ENCODE data around the gene GADD45B.
"Not testable (repeated sequence)": the region's sequence is repeated elsewhere in the genome, so short reads cannot be mapped to it uniquely, and the experiment has no call there.

GADD45B gene

DNA sequence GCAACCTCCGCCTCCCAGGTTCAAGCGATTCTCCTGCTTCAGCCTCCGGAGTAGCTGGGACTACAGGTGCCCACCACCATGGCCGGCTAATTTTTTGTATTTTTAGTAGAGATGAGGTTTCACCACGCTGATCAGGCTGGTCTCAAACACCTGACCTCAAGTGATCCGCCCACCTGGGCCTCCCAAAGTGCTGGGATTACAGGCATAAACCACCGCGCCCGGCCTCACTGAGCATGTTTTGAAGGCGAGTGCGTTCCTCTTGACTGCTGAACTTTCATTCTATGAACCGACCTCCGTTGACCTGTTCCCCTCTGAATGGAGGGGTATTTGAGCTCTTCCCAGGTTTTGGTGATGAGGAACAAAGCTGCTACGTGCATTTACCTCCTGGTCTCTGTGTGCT, 17.5 kb downstream of the GADD45B start:
- peaks cover 26% of the 10 kb centered on the region for H3K27me3 ChIP-seq (ENCODE audit: control insufficient read depth, insufficient read depth, low read length)
- H3K4me3 ChIP-seq (ENCODE audit: low read depth, low read length); H3K4me1 ChIP-seq (ENCODE audit: control insufficient read depth, insufficient read depth, low read length); H3K36me3 ChIP-seq (ENCODE audit: control insufficient read depth, insufficient read depth, low read length); H3K27ac ChIP-seq (ENCODE audit: low read depth, low read length); H3K9me3 ChIP-seq (ENCODE audit: control insufficient read depth, insufficient read depth, low read depth, low read length): not testable (repeated sequence)
- H3K9ac ChIP-seq (ENCODE audit: low read length): peak overlapping the region; percentile 40

DNA sequence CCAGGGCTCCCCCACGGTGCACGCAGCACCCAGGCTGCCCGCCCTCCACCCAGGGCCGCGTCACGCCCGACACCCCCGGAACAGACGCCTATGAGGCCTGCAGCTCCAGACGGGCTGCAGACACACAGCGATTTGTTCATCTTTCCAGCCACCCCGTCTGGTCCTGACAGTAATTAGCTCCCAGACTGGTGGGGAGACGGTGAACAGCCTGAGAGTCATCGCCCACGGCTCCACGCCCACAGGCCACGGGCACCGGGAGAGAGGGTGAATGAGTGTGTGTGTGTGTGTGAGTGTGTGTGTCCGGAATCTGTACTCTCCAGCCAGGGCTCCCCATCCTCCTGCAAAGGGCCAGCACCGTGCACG, 18.1 kb downstream of the GADD45B start:
- peaks cover 2% of the 10 kb centered on the region; the same call in 1 of the 2 replicates for H3K9me3 ChIP-seq (ENCODE audit: control insufficient read depth, insufficient read depth, low read depth, low read length)
- peak overlapping the region; percentile 64 for H3K9ac ChIP-seq (ENCODE audit: low read length)
- no peak overlapping the region for H3K27ac ChIP-seq (ENCODE audit: low read depth, low read length)
- peak overlapping the region; percentile 68 for H3K4me3 ChIP-seq (ENCODE audit: low read depth, low read length)
- peaks cover 20% of the 10 kb centered on the region for H3K27me3 ChIP-seq (ENCODE audit: control insufficient read depth, insufficient read depth, low read length)
- peaks cover 12% of the 10 kb centered on the region for H3K4me1 ChIP-seq (ENCODE audit: control insufficient read depth, insufficient read depth, low read length)
- no peaks in the 10 kb centered on the region for H3K36me3 ChIP-seq (ENCODE audit: control insufficient read depth, insufficient read depth, low read length)

DNA sequence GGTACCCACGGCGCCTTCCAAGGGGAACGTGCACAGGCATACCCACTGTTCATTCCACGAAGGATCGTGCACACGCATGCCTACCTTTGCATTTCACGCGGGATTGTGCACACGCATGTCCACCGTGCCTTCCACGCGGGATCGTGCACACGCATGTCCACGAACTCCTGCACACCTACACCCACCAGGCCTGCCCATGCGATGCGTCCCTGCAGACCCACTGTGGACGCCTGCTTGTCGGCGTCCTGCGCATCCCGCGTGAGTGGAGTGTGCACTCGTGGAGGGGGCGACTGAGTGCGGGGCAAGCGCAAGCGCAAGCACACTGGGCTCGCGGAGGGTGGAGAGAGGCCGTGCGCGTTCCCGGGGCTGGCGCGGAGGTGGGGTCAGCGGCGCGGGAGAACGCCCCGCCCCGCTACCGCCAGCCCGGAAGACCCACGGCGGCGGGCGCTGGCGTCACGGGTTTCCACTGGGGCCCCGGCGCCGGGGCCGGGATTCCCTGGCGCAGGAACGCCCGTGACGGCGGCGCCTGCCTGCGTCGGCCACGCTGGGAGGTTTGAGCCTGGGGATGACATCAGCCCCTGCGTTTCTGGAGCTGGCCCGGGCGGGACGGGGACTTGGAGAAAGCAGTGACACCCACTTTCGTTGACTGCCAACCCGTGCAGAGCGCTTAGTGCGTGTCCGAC, 18.7 kb downstream of the GADD45B start:
- H3K27ac ChIP-seq (ENCODE audit: low read depth, low read length): no peak overlapping the region; the same call in 1 of the 2 replicates
- no peaks in the 10 kb centered on the region for H3K36me3 ChIP-seq (ENCODE audit: control insufficient read depth, insufficient read depth, low read length)
- peaks cover 16% of the 10 kb centered on the region for H3K27me3 ChIP-seq (ENCODE audit: control insufficient read depth, insufficient read depth, low read length)
- peaks cover 2% of the 10 kb centered on the region; the same call in 1 of the 2 replicates for H3K9me3 ChIP-seq (ENCODE audit: control insufficient read depth, insufficient read depth, low read depth, low read length)
- H3K4me1 ChIP-seq (ENCODE audit: control insufficient read depth, insufficient read depth, low read length): peaks cover 14% of the 10 kb centered on the region
- H3K4me3 ChIP-seq (ENCODE audit: low read depth, low read length): peak overlapping the region; percentile 68
- peak overlapping the region; percentile 69 for H3K9ac ChIP-seq (ENCODE audit: low read length)

DNA sequence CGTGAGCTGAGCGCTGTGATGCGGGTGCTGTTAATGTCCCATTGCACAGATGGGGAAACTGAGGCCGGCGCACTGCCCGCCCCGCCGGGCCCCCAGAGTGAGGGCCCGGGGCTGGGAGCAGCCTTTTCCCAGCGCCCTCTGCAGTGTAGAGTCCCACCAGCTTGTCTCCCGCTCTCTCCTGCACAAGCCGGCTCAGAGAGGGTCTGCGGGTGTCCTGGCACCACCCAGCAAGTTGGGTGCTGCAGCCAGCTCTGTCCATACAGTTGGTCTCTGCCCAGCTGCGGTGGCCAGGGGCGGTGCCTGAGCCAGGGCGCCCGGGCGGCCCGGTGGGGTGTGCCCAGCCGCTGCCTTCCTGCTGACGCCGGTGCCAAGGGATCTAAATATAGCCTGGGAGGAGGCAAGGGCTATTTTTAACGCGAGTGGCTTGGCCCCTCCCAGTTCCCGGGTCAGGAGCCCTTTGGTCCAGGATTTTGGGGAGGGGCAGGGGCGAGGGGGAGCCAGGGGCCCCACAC, 19.3 kb downstream of the GADD45B start:
- Histone ChIP-seq H3K9ac (ENCODE audit: low read length) (peak overlapping the region; percentile 69), H3K4me3 (ENCODE audit: low read depth, low read length) (peak overlapping the region; percentile 68), H3K27me3 (ENCODE audit: control insufficient read depth, insufficient read depth, low read length) (peaks cover 12% of the 10 kb centered on the region), H3K9me3 (ENCODE audit: control insufficient read depth, insufficient read depth, low read depth, low read length) (peaks cover 2% of the 10 kb centered on the region; the same call in 1 of the 2 replicates), H3K27ac (ENCODE audit: low read depth, low read length) (no peak overlapping the region; the same call in 1 of the 2 replicates), H3K36me3 (ENCODE audit: control insufficient read depth, insufficient read depth, low read length) (no peaks in the 10 kb centered on the region), H3K4me1 (ENCODE audit: control insufficient read depth, insufficient read depth, low read length) (peaks cover 19% of the 10 kb centered on the region)

DNA sequence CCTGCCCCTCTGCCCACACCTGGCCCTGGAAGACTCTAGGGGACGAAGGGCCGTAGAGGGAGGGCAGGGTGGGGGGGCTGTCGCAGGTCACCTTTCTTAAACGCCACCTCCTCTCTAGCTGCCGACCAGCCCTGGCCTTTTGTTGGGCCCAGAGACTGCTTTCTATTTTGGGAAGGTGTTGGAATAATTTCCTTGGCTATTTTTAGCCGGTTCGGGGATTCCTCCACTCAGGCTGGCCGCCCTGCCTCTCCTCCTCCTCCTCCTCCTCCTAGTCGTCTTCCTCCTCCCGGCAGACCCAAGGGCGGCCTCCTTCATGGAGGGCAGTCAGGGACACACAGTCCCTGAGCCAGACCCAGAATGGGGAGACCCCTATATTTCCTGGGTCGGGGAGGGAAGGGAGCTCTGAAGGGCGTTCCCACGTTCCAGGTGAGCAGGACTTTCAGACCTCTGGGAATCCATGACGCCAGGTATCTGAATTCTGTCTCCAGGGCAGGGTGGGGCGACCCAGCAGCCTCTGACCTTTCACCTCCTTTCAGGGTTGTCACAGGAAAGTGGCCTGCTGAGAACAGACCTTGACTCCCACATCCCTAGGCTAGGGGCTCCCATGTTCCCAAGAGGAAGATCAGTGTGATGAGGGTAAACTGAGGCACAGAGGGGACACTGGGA, 19.9 kb downstream of the GADD45B start:
- Histone ChIP-seq H3K9me3 (ENCODE audit: control insufficient read depth, insufficient read depth, low read depth, low read length) (peaks cover 2% of the 10 kb centered on the region; the same call in 1 of the 2 replicates), H3K36me3 (ENCODE audit: control insufficient read depth, insufficient read depth, low read length) (no peaks in the 10 kb centered on the region), H3K4me3 (ENCODE audit: low read depth, low read length) (0 out of 2 replicates have a peak overlapping the region, but pooled peaks have one; percentile 68), H3K4me1 (ENCODE audit: control insufficient read depth, insufficient read depth, low read length) (peaks cover 19% of the 10 kb centered on the region), H3K27ac (ENCODE audit: low read depth, low read length) (no peak overlapping the region), H3K27me3 (ENCODE audit: control insufficient read depth, insufficient read depth, low read length) (peaks cover 10% of the 10 kb centered on the region), H3K9ac (ENCODE audit: low read length) (no peak overlapping the region)

DNA sequence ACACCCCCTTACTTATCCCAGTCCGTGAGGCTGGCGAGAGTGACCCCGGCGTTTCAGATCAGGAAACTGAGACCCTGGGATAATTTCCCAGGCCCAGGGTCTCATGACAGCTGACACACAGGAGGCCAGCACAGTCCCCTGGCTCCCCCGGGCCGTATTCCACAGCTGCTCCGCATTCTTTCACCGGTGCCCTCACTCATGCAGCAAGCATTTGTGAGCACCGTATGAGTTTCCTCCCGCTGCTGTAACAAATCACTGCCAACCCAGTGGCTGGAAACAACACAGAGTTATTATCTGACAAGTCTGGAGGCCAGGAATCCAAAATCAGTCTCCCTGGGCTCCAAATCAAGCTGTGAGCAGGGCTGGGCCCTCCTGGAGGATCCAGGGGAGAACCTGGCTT, 21.3 kb downstream of the GADD45B start:
- H3K4me3 ChIP-seq (ENCODE audit: low read depth, low read length): no peak overlapping the region
- no peak overlapping the region for H3K27ac ChIP-seq (ENCODE audit: low read depth, low read length)
- H3K4me1 ChIP-seq (ENCODE audit: control insufficient read depth, insufficient read depth, low read length): peaks cover 19% of the 10 kb centered on the region
- H3K27me3 ChIP-seq (ENCODE audit: control insufficient read depth, insufficient read depth, low read length): peaks cover 6% of the 10 kb centered on the region
- no peaks in the 10 kb centered on the region for H3K36me3 ChIP-seq (ENCODE audit: control insufficient read depth, insufficient read depth, low read length)
- no peak overlapping the region for H3K9ac ChIP-seq (ENCODE audit: low read length)
- peaks cover 2% of the 10 kb centered on the region; the same call in 1 of the 2 replicates for H3K9me3 ChIP-seq (ENCODE audit: control insufficient read depth, insufficient read depth, low read depth, low read length)

DNA sequence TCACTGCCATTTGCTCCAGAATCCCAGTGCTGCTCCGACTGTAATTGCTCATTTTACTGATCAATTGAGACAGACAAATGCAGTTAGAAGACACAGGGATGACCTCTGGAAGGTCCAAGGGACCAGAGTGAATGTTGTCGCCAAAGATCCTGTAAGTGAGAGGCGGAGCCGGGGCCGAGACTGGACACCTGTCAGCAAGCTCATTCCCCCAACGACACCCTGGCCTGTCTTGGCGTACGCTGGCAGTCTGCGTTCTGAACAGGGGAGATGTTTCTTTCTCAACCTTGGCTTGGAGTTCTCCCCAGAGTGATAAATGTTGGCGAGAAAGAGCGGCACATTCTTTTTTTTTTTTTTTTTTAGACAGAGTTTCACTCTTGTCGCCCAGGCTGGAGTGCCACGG, 24.2 kb downstream of the GADD45B start:
- H3K4me1 ChIP-seq (ENCODE audit: control insufficient read depth, insufficient read depth, low read length): peaks cover 23% of the 10 kb centered on the region; the same call in 1 of the 2 replicates
- H3K27ac ChIP-seq (ENCODE audit: low read depth, low read length): no peak overlapping the region
- H3K4me3 ChIP-seq (ENCODE audit: low read depth, low read length): no peak overlapping the region
- no peaks in the 10 kb centered on the region for H3K27me3 ChIP-seq (ENCODE audit: control insufficient read depth, insufficient read depth, low read length)
- H3K9ac ChIP-seq (ENCODE audit: low read length): no peak overlapping the region
- peaks cover 2% of the 10 kb centered on the region; the same call in 1 of the 2 replicates for H3K9me3 ChIP-seq (ENCODE audit: control insufficient read depth, insufficient read depth, low read depth, low read length)
- no peaks in the 10 kb centered on the region for H3K36me3 ChIP-seq (ENCODE audit: control insufficient read depth, insufficient read depth, low read length)

DNA sequence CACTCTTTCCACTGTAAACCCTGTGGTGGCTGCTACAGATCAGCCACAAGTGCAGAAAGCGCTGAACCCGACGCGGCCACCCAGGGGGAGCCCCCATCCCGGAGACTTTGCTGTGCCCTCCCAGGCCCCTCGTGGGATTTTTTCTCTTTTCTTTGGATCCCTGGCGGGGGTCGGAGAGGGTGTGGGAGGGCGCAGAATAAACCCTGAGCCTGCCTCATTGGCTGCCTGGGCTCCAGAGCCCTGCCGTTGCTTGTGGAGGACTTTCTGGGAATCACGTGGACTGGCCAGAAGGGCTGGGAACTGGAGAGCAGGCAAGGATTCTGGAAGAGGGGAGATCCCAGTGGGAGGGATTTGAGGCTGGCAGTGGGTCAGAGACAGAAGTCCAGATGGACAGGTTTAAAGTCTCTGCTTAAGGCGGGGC, 24.9 kb downstream of the GADD45B start:
- H3K27ac ChIP-seq (ENCODE audit: low read depth, low read length): no peak overlapping the region
- H3K36me3 ChIP-seq (ENCODE audit: control insufficient read depth, insufficient read depth, low read length): no peaks in the 10 kb centered on the region
- H3K9ac ChIP-seq (ENCODE audit: low read length): no peak overlapping the region
- H3K9me3 ChIP-seq (ENCODE audit: control insufficient read depth, insufficient read depth, low read depth, low read length): peaks cover 2% of the 10 kb centered on the region; the same call in 1 of the 2 replicates
- peaks cover 20% of the 10 kb centered on the region; the same call in 1 of the 2 replicates for H3K4me1 ChIP-seq (ENCODE audit: control insufficient read depth, insufficient read depth, low read length)
- no peaks in the 10 kb centered on the region for H3K27me3 ChIP-seq (ENCODE audit: control insufficient read depth, insufficient read depth, low read length)
- H3K4me3 ChIP-seq (ENCODE audit: low read depth, low read length): no peak overlapping the region

DNA sequence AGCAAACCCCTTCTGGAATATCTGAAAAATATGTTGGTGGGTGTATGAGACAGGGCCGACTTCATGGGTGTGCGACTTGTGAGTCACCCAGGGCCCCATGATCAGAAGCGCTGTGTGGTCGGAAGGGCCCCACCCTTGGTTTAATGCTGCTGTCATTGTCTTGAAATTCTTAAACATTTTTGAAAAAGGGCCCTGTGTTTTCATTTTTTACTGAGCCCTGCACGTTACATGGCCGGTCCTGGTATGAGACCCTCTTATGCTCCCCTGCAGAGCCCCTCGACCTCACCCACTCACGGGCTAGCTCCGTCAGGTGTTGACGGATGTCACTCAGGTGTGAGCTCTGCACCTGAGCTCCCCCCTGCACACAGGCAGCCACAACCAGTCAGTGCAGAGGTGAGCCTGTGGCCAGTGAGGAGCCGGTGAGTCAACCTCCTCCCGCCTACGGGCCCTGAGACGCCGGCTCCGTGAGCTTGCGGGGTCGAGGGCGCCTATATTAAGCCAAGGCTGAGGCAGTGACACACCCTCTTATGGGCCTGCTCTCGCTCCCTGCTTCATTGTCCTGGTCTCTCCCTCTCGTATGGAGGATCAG, 27.7 kb downstream of the GADD45B start:
- Histone ChIP-seq H3K9ac (ENCODE audit: low read length) (no peak overlapping the region), H3K36me3 (ENCODE audit: control insufficient read depth, insufficient read depth, low read length) (no peaks in the 10 kb centered on the region), H3K9me3 (ENCODE audit: control insufficient read depth, insufficient read depth, low read depth, low read length) (no peaks in the 10 kb centered on the region), H3K27me3 (ENCODE audit: control insufficient read depth, insufficient read depth, low read length) (no peaks in the 10 kb centered on the region), H3K4me1 (ENCODE audit: control insufficient read depth, insufficient read depth, low read length) (peaks cover 21% of the 10 kb centered on the region), H3K4me3 (ENCODE audit: low read depth, low read length) (no peak overlapping the region), H3K27ac (ENCODE audit: low read depth, low read length) (no peak overlapping the region)

DNA sequence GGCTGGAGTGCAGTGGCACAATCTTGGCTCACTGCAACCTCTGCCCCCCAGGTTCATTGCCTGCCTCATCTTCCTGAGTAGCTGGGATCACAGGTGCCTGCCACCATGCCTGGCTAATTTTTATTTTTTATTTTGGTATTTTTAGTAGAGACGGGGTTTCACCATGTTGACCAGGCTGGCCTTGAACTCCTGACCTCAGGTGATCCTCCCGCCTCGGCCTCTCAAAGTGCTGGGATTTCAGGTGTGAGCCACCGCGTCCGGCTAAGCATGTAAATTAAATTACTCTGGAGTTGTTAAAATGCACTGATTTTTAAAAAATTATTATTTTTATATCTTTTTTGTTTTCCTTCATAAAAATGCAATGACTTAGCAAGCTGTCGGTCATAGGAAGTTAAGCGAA, 30.7 kb downstream of the GADD45B start:
- H3K36me3 ChIP-seq (ENCODE audit: control insufficient read depth, insufficient read depth, low read length); H3K9ac ChIP-seq (ENCODE audit: low read length); H3K4me3 ChIP-seq (ENCODE audit: low read depth, low read length); H3K27ac ChIP-seq (ENCODE audit: low read depth, low read length); H3K27me3 ChIP-seq (ENCODE audit: control insufficient read depth, insufficient read depth, low read length); H3K9me3 ChIP-seq (ENCODE audit: control insufficient read depth, insufficient read depth, low read depth, low read length): not testable (repeated sequence)
- H3K4me1 ChIP-seq (ENCODE audit: control insufficient read depth, insufficient read depth, low read length): peaks cover 12% of the 10 kb centered on the region

DNA sequence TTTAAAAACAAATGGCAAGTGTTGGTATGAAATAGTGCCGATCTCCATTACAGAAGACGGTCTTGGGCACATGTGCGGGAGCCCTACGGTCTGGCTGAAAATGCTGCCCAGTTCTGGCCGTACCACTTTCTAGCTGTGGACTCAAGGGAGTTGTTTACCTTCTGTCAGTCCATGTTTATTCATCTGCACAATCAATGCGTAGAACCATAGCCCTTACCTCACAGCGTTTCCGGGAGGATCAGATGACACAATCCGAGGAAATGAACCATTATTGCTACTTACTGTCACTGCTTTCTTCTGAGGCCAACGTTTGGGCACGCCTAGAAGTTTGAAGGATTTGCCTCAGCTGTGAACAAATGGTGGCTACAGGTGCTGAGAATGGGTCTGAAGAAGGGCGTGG, 31.2 kb downstream of the GADD45B start:
- Histone ChIP-seq H3K36me3 (ENCODE audit: control insufficient read depth, insufficient read depth, low read length) (no peaks in the 10 kb centered on the region), H3K4me1 (ENCODE audit: control insufficient read depth, insufficient read depth, low read length) (peaks cover 12% of the 10 kb centered on the region), H3K27me3 (ENCODE audit: control insufficient read depth, insufficient read depth, low read length) (no peaks in the 10 kb centered on the region), H3K9me3 (ENCODE audit: control insufficient read depth, insufficient read depth, low read depth, low read length) (no peaks in the 10 kb centered on the region), H3K4me3 (ENCODE audit: low read depth, low read length) (no peak overlapping the region), H3K9ac (ENCODE audit: low read length) (no peak overlapping the region), H3K27ac (ENCODE audit: low read depth, low read length) (no peak overlapping the region)
